ENCODE results near the gene RNU4-1. TPM values are rescaled to one million over a fixed set of nuclear protein-coding genes. Genes with fewer than 3 reads are reported as not detected.
A peak's percentile ranks its signal among the peaks of the same experiment; 100 is the strongest.
"Not testable (repeated sequence)": the region's sequence is repeated elsewhere in the genome, so short reads cannot be mapped to it uniquely, and the experiment has no call there.

The RNU4-1 gene
- total and polyA plus RNA-seq, 10 of the 15 experiments (the other 5 are each of a cell fraction or from before 2014, with no cell fraction given), result under 0.01 to 15,332 (median 7.1) TPM; not detected in 3

DNA sequence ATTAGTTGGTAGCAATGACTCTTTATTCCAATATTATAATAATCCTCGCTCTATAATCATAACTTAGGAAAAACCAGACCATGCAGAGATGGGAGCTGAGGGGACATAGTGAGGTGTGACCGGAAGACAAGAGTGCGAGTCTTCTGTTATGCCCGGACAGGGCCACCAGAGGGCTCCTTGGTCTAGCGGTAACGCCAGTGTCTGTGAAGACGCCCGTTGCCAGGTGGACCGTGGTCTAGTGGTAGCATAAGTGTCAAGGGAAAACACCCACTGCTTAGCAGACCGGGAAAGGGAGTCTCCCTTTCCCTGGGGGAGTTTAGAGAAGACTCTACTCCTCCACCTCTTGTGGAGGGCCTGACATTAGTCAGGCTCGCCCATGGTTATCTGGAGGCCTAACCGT, 42.4 kb upstream of the RNU4-1 start:
- BruUV-seq (replicated peaks); H3K27ac ChIP-seq (ENCODE audit: control insufficient read depth, insufficient read depth); intact Hi-C loops (cut with micrococcal nuclease; ENCODE audit: unreplicated experiment); H3K36me3 ChIP-seq (ENCODE audit: control insufficient read depth in 2 of 2, insufficient read depth in 2 of 2, low read length in 1 of 2); ATAC-seq; H3K79me2 ChIP-seq (ENCODE audit: control insufficient read depth, insufficient read depth, low read length); H3K27me3 ChIP-seq (replicated peaks in 1 of 2; ENCODE audit: control insufficient read depth in 2 of 2, insufficient read depth in 2 of 2, low read length in 1 of 2); SMC1A ChIA-PET (ENCODE audit: uncharacterized antibody, unreplicated experiment); H4K20me1 ChIP-seq (ENCODE audit: control insufficient read depth, insufficient read depth); H3K4me3 ChIP-seq; H3K9ac ChIP-seq (ENCODE audit: control insufficient read depth, insufficient read depth, low read length); H3K4me2 ChIP-seq (ENCODE audit: control insufficient read depth, insufficient read depth); FAIRE-seq; POLR2A ChIA-PET; H3K9me3 ChIP-seq (replicated peaks; ENCODE audit: control insufficient read depth, insufficient read depth, low read length); in situ Hi-C loops (cut with MboI); H2AFZ ChIP-seq (ENCODE audit: control insufficient read depth, low read depth, low read length); H3K4me1 ChIP-seq (ENCODE audit: control insufficient read depth, insufficient read depth, low read length): not testable (repeated sequence)
- TF ChIP-seq, protein P1, sequence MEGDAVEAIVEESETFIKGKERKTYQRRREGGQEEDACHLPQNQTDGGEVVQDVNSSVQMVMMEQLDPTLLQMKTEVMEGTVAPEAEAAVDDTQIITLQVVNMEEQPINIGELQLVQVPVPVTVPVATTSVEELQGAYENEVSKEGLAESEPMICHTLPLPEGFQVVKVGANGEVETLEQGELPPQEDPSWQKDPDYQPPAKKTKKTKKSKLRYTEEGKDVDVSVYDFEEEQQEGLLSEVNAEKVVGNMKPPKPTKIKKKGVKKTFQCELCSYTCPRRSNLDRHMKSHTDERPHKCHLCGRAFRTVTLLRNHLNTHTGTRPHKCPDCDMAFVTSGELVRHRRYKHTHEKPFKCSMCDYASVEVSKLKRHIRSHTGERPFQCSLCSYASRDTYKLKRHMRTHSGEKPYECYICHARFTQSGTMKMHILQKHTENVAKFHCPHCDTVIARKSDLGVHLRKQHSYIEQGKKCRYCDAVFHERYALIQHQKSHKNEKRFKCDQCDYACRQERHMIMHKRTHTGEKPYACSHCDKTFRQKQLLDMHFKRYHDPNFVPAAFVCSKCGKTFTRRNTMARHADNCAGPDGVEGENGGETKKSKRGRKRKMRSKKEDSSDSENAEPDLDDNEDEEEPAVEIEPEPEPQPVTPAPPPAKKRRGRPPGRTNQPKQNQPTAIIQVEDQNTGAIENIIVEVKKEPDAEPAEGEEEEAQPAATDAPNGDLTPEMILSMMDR (IDR thresholded peaks at IDR 0.05 in 2 of 3, conservative IDR thresholded peaks at IDR 0.05 in 1 of 3; ENCODE audit: control insufficient read depth in 2 of 3, extremely low read depth in 1 of 3, insufficient read depth in 1 of 3, low read depth in 3 of 3, low read length in 3 of 3), result peak; percentile 44 to 60 (median 45); a peak in 4 of 6 replicates
- TF ChIP-seq RUNX3 (IDR thresholded peaks at IDR 0.05; ENCODE audit: low read length), result peak; percentile 26; the same call in 1 of the 2 replicates
- TF ChIP-seq RAD21 (IDR thresholded peaks at IDR 0.05; ENCODE audit: insufficient read depth, low read depth, low read length), result peak; percentile 51
- peak; percentile 24; the same call in 1 of the 2 replicates for TF ChIP-seq SMC3 (IDR thresholded peaks at IDR 0.05; ENCODE audit: borderline replicate concordance, low read length)
- TF ChIP-seq, protein P2, sequence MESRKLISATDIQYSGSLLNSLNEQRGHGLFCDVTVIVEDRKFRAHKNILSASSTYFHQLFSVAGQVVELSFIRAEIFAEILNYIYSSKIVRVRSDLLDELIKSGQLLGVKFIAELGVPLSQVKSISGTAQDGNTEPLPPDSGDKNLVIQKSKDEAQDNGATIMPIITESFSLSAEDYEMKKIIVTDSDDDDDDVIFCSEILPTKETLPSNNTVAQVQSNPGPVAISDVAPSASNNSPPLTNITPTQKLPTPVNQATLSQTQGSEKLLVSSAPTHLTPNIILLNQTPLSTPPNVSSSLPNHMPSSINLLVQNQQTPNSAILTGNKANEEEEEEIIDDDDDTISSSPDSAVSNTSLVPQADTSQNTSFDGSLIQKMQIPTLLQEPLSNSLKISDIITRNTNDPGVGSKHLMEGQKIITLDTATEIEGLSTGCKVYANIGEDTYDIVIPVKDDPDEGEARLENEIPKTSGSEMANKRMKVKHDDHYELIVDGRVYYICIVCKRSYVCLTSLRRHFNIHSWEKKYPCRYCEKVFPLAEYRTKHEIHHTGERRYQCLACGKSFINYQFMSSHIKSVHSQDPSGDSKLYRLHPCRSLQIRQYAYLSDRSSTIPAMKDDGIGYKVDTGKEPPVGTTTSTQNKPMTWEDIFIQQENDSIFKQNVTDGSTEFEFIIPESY (IDR thresholded peaks at IDR 0.05), result peak; percentile 37; the same call in 1 of the 2 replicates
- TF ChIP-seq MEF2B (IDR thresholded peaks at IDR 0.05; ENCODE audit: partially characterized antibody, poor library complexity, severe bottlenecking), result peak; percentile 15
- RAD21 ChIA-PET (ENCODE audit: unreplicated experiment), result interaction anchor here (0.7 kb wide), 1 partner anchor 107 kb away, joined by 3 read pairs; no protein-coding TSS in a partner anchor
- DNase-seq (ENCODE audit: low read depth, low spot score), result peak; percentile 4
- 2% methylated on average over 12 of the region's 12 CpGs for WGBS (ENCODE audit: insufficient coverage, insufficient replicate concordance, low lambda C conversion rate, missing lambda C conversion rate)
- CTCF ChIA-PET, result interaction anchor here (0.8 to 1.6 kb wide), 4 partner anchors 9 to 135 kb away, joined by 3 to 6 read pairs (median 5); no protein-coding TSS in a partner anchor

All from GM12878 (cell line).